Sigmoid colon (tissue), 7 donors: ENCODE data around the gene PPP1R15B. TPM values are rescaled to one million over a fixed set of nuclear protein-coding genes. Genes with fewer than 3 reads are reported as not detected.

Experiments
- DNase-seq: peaks from one replicate; pipeline ENCODE4 v3.0.0-alpha.2; 2019
- H3K27ac ChIP-seq, 4 donors: fragments of 200-600 bp; sonication (generic); one replicate each; pipeline ENCODE4 v1.5.1; 2016 to 2019; ENCODE audit warnings: mild to moderate bottlenecking in 1 of 4
- H3K27me3 ChIP-seq, 3 donors: fragments of 200-600 bp; sonication (generic); one replicate each; pipeline ENCODE4 v1.5.1; 2019; ENCODE audit warnings: mild to moderate bottlenecking in 1 of 3
- H3K36me3 ChIP-seq, 4 donors: fragments of 200-600 bp; sonication (generic); one replicate each; pipeline ENCODE4 v1.5.1; 2016 to 2019
- H3K4me1 ChIP-seq, 4 donors: fragments of 200-600 bp; sonication (generic); one replicate each; pipeline ENCODE4 v1.5.1; 2017 to 2019
- H3K4me3 ChIP-seq, 4 donors: fragments of 200-600 bp; sonication (generic); one replicate each; pipeline ENCODE4 v1.5.1; 2017 to 2019; ENCODE audit warnings: mild to moderate bottlenecking in 2 of 4, moderate library complexity in 1 of 4
- H3K9me3 ChIP-seq, 4 donors: fragments of 200-600 bp in 3 of 4; sonication (generic) in 3 of 4; one replicate each; pipeline versions ENCODE4 v1.5.1 to v1.6.1; 2013 to 2019
- EP300 ChIP-seq, 4 donors: sonication (generic); formaldehyde crosslinking; IDR thresholded peaks; one replicate each; pipeline ENCODE4 v1.6.1; 2017; ENCODE audit warnings: antibody characterized with exemption in 4 of 4
- POLR2A ChIP-seq, 2 donors: fragments of 450-650 bp; IDR thresholded peaks; one replicate each; pipeline ENCODE4 v1.6.1; 2016; ENCODE audit warnings: antibody characterized with exemption in 2 of 2, mild to moderate bottlenecking in 2 of 2, moderate library complexity in 2 of 2
- POLR2AphosphoS5 ChIP-seq, 4 donors: sonication (generic); formaldehyde crosslinking; IDR thresholded peaks; one replicate each; pipeline ENCODE4 v1.6.1; 2017; ENCODE audit warnings: antibody characterized with exemption in 4 of 4
- WGBS, 2 donors: extraction: QIAGEN DNeasy Blood & Tissue Kit; methylation state at CpG; one replicate each; pipeline ENCODE4 v1.1.7; 2013; 5-methylcytosine and 5-hydroxymethylcytosine counted together
- intact Hi-C: fragments of 100-400 bp; cut with DNase I; formaldehyde crosslinking; loops from one replicate; pipeline ENCODE4 v1.15.1; 2023
- polyA plus RNA-seq, 3 donors: library from polyadenylated mRNA; stranded (reverse); fragments of 200-250 nt; gene quantifications; one replicate each; pipeline ENCODE4 v1.2.3, GENCODE V29; 2013
- total RNA-seq, 4 donors: library from RNA; depleted of rRNA; stranded (reverse); fragments of >200 nt; gene quantifications; one replicate each; pipeline ENCODE4 v1.1.0, GENCODE V29; 2016
- TF ChIP-seq, protein P1 (sequence below), 4 experiments: fragments of 450-650 bp in 3 of 4; fragments of 200-600 bp in 1 of 4; IDR thresholded peaks; one replicate each; pipeline ENCODE4 v1.5.1; 2016 to 2019; ENCODE audit warnings: antibody characterized with exemption in 4 of 4, mild to moderate bottlenecking in 3 of 4, moderate library complexity in 2 of 4
- donor health status: healthy with polysubstance abuse.
- donor health status: Bipolar disorder and iron deficiency.
- donor health status: healthy.

PPP1R15B gene
- total and polyA plus RNA-seq, 7 donors, result 9.0 to 44.7 (median 40.0) TPM

DNA sequence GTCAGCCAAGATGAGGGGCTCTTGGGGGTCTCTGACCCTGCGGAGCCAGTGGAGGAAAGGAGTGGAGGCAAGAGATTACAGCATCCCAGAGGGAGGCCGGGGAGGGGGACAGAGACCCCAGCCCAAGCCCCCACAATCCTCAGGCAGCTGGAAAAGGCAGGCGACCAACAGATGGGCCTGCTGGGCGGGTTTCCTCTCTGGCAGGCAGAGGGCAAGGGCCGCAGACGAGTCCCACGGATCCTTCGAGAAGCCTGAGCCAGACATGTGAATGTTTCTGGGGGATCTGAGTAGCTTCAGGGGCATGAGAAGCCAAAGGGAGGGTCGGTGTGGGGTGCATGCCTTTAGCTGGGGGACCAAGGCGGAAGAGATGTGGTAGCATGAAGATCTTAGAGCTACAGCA, 49.8 kb downstream of the PPP1R15B start:
- no peaks in the 10 kb centered on the region for H3K36me3 ChIP-seq
- no peak overlapping the region for H3K4me3 ChIP-seq
- no peaks in the 10 kb centered on the region for H3K9me3 ChIP-seq
- WGBS, 2 donors, result 89% methylated on average over 10 of the region's 10 CpGs
- H3K27ac ChIP-seq, result no peak overlapping the region
- H3K27me3 ChIP-seq, result peaks cover 4 to 21% (median 9%) of the 10 kb centered on the region in 3 donors
- DNase-seq, result peak; percentile 64
- H3K4me1 ChIP-seq, result peaks cover 0 to 18% (median 16%) of the 10 kb centered on the region in 4 donors
- TF ChIP-seq EP300 (IDR thresholded peaks at IDR 0.05), result no peak
- TF ChIP-seq, protein P1, sequence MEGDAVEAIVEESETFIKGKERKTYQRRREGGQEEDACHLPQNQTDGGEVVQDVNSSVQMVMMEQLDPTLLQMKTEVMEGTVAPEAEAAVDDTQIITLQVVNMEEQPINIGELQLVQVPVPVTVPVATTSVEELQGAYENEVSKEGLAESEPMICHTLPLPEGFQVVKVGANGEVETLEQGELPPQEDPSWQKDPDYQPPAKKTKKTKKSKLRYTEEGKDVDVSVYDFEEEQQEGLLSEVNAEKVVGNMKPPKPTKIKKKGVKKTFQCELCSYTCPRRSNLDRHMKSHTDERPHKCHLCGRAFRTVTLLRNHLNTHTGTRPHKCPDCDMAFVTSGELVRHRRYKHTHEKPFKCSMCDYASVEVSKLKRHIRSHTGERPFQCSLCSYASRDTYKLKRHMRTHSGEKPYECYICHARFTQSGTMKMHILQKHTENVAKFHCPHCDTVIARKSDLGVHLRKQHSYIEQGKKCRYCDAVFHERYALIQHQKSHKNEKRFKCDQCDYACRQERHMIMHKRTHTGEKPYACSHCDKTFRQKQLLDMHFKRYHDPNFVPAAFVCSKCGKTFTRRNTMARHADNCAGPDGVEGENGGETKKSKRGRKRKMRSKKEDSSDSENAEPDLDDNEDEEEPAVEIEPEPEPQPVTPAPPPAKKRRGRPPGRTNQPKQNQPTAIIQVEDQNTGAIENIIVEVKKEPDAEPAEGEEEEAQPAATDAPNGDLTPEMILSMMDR (IDR thresholded peaks at IDR 0.05), result no peak
- TF ChIP-seq POLR2A (IDR thresholded peaks at IDR 0.05), result no peak
- TF ChIP-seq POLR2AphosphoS5 (IDR thresholded peaks at IDR 0.05), result no peak
- intact Hi-C loops, result loop anchor here (5.0 kb wide), 2 partner anchors 154 to 499 kb away; partner anchors contain the start of gene SNRPE

DNA sequence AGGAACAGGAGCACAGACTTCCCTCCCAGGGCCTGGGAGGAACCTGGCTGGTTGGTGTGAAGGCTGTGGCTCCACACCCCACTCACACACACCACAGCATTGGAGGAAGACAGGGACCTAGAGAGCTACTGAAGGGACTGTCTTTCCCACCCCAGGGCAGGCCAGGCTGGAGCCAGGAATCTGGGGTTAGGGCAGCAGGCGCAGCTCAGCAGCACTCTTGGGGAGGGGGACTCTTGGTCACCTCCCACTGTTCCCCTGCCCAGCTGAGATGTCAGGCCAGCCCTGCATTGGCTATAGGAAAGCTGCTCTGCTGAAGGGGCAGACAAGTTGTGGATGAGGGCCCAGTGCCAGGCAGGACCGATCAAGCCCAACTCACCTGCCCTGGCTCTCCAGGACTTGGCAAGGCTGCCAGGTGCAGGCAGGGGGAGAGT, 50.3 kb downstream of the PPP1R15B start:
- Histone ChIP-seq H3K27me3 (peaks cover 4 to 21% (median 9%) of the 10 kb centered on the region in 3 donors), H3K4me1 (peaks cover 0 to 18% (median 16%) of the 10 kb centered on the region in 4 donors), H3K4me3 (no peak overlapping the region), H3K36me3 (no peaks in the 10 kb centered on the region), H3K9me3 (no peaks in the 10 kb centered on the region), H3K27ac (no peak overlapping the region)
- no peak for DNase-seq
- 72 to 83% methylated on average over 2 of the region's 2 CpGs for WGBS, 2 donors
- TF ChIP-seq POLR2A (IDR thresholded peaks at IDR 0.05) (no peak), EP300 (IDR thresholded peaks at IDR 0.05) (no peak), POLR2AphosphoS5 (IDR thresholded peaks at IDR 0.05) (no peak)
- TF ChIP-seq, protein P1 (IDR thresholded peaks at IDR 0.05), result no peak
- intact Hi-C loops, result loop anchor here (5.0 kb wide), 2 partner anchors 154 to 499 kb away; partner anchors contain the start of gene SNRPE

DNA sequence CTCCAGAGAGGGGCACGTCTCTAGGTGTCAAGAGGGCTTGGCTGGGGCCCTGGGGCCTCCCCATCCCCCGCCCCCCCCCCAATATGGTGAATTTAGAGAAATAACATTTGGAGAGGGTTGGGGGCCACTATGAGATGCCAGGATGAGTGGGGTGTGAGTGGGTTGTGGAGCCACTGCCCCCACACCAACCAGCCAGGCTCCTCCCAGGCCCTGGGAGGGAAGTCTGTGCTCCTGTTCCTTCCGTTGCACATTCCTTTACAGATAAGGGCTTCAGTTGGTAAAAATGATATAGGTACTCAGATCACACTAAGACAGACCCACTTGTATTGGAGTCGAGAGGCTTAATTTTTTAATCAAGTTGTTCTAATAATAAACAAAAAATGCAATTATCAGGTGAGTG, 51.3 kb downstream of the PPP1R15B start:
- intact Hi-C loops, result loop anchor here (5.0 kb wide), 2 partner anchors 153 to 498 kb away; partner anchors contain the start of gene SNRPE
- TF ChIP-seq, protein P1 (IDR thresholded peaks at IDR 0.05), result no peak
- TF ChIP-seq POLR2AphosphoS5 (IDR thresholded peaks at IDR 0.05), result no peak
- no peak for TF ChIP-seq EP300 (IDR thresholded peaks at IDR 0.05)
- TF ChIP-seq POLR2A (IDR thresholded peaks at IDR 0.05), result no peak
- 69 to 73% methylated on average over 4 of the region's 4 CpGs for WGBS, 2 donors
- peaks cover 4 to 21% (median 9%) of the 10 kb centered on the region in 3 donors for H3K27me3 ChIP-seq
- H3K4me1 ChIP-seq, result peaks cover 0 to 18% (median 16%) of the 10 kb centered on the region in 4 donors
- H3K4me3 ChIP-seq, result no peak overlapping the region
- no peak for DNase-seq
- H3K9me3 ChIP-seq, result no peaks in the 10 kb centered on the region
- no peak overlapping the region for H3K27ac ChIP-seq
- H3K36me3 ChIP-seq, result no peaks in the 10 kb centered on the region

DNA sequence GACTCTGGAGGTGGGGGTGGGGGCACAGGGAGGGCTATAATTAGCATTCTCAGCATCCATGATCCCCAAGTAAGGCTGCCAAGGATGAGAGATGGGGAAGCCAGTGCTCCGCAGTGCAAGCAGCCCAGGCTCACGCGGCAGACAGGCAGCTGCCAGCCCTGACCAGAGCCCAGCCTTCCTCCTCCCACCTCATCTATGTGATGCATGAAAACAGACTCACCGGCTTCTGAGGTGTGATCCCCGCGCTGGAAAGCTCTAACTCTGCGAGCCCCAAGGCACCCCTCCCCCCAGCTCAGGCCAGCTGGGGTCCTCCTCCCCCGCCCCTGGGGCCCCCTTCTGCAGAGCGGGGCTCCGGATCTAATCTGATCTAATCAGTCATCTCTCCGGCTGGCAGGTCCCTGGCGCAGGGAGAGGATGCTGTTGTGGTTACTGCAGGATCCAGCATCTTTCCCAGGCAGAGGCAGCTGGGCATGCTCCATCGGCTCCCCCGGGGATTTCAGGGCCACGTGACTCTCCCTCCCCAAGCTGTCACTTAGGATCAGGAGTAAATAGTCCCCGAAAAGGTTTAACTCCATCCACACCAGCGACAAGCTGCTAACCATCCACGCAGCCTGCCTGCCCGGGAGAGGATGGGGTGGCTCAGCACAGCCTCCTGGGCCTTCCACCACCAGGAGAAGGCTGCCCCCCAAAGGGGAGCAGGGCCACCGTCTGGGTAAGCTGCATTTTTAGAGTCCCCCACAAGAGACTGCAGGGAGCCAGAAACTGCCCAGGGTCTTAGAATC, 52.0 kb downstream of the PPP1R15B start, which contains the start of gene PLEKHA6:
PLEKHA6 (minus strand) TSS at position 456 of the 782 bp plus-strand sequence. CDS start 86,202 bp downstream, outside the sequence.
- WGBS, 2 donors, result 28 to 69% methylated on average over 20 of the region's 20 CpGs
- Histone ChIP-seq H3K36me3 (no peaks in the 10 kb centered on the region), H3K9me3 (no peaks in the 10 kb centered on the region), H3K27me3 (peaks cover 4 to 21% (median 9%) of the 10 kb centered on the region in 3 donors), H3K4me1 (peaks cover 0 to 18% (median 16%) of the 10 kb centered on the region in 4 donors), H3K4me3 (peak within 1 kb of the TSS in 2 of 4 donors; percentile 0 to 16), H3K27ac (peak within 1 kb of the TSS in 1 of 4 donors; percentile 2)
- DNase-seq, result peak; percentile 79
- intact Hi-C loops, result loop anchor here (5.0 kb wide), 2 partner anchors 152 to 497 kb away; partner anchors contain the start of gene SNRPE
- TF ChIP-seq EP300 (IDR thresholded peaks at IDR 0.05), result no peak
- TF ChIP-seq, protein P1 (IDR thresholded peaks at IDR 0.05), result no peak
- TF ChIP-seq POLR2A (IDR thresholded peaks at IDR 0.05), result no peak
- TF ChIP-seq POLR2AphosphoS5 (IDR thresholded peaks at IDR 0.05), result no peak
